8988T (cell line): ENCODE results near the gene SLC25A18.
"Not testable (repeated sequence)": the region's sequence is repeated elsewhere in the genome, so short reads cannot be mapped to it uniquely, and the experiment has no call there.

Experiments
- DNase-seq: peaks from one replicate; pipeline ENCODE4 v3.0.0; 2011

The SLC25A18 gene, protein sequence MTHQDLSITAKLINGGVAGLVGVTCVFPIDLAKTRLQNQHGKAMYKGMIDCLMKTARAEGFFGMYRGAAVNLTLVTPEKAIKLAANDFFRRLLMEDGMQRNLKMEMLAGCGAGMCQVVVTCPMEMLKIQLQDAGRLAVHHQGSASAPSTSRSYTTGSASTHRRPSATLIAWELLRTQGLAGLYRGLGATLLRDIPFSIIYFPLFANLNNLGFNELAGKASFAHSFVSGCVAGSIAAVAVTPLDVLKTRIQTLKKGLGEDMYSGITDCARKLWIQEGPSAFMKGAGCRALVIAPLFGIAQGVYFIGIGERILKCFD

DNA sequence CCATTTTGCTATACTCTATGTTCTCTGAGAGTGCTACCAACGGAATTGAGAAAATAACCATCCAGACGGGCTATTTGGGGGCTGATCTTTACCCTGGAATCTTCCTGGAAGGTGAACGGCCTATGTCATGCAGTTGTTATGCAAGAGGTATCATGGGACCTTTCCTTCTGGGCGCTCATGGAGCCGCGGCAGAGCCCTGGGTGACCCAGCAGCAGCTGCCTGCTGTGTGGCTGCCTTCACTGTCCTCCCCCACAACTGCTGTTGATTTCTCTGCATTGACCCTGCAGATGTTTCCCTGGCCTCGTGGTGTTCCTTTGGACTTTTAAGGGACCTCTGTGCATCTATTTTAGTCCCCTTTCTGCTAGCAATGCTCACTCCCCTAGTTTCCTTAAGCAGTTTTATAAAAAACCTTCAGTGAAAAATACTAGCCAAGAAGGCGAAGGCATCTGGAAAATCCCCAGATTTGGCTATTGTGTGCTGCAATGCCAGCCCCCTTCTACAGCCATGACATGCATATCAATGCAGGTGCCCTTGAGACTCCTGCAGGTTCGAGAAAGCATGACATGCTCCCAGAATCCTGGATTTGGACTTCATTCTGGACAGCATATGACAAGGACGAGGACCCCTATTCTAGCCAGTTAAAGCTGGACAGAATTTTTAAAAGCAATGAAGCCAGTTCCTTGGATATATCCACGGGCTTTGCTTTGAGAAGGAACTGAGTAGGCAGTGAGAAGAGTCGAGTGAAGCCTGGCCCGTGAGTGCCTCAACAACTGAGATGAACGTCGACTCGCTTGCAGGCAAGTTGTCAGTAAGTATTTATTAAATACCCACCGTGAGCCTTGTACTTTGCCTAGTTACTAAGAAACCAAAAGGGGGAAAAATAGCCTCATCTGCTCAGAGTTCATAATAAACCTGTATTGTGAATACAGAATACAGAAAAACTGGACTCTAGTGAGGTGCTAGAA, at the start of gene SLC25A18:
Gene SLC25A18, plus strand, starts transcription at position 593 of the 965 bp plus-strand sequence. CDS start 16,447 bp downstream, outside the sequence.
- DNase-seq: no peak

DNA sequence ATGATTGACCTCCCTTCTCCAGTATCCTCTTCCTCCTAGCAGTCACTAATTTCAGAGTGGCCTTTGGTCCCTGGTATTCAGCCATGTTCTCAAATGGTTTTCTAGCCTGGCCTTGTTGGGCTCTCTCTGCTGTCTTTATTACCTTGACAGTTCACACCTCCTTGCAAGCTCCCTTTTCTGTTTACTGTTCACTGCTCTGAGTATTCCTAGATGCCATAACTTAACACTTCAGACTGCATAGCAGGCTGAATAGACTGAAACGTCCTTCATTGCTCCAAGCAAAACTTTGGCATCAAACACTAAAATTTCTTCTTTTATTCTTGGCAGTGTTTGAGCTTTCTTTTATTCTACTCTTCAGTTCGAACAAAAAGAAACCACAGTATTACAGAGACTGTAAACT, 49.7 kb upstream of the SLC25A18 start:
- no peak for DNase-seq

DNA sequence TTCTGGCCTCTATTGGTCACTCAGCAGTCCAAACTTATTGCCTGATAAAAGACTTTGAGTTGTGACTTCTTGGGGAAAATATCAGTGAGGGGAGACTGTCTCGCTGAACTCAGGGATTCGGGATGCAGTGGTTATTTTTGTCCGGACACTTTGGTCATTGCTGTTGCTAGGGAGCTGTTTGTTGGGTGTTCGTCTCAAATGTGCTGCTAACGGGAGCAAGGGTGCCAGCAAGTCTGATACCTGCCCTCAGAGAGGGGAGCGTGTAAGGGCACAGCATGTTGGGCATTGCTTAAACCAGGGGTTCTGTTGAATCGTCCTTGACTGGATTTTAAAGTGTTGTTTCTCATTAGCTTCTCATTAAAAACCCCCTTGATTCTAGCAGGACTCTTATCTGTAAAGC, 49.2 kb upstream of the SLC25A18 start:
- no peak for DNase-seq

DNA sequence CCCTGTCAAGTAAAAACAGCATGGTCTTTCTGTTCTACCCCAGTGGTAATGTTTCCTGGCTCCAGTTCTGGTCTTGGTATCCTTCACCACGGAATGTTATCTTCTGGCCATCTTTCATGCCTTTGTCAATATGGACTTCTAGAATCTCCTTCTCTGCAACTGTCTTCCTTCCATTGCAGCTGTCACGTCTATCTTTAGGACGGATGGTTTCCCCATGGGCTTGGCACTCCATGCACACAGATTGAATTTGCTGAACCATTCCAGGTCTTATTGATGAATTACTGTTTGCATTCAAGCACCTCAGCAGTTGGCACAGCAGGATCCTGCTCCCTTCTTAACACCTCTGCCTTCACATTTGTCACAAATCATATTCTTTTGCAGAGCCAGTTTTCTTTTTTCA, 44.9 kb upstream of the SLC25A18 start:
- DNase-seq: no peak

DNA sequence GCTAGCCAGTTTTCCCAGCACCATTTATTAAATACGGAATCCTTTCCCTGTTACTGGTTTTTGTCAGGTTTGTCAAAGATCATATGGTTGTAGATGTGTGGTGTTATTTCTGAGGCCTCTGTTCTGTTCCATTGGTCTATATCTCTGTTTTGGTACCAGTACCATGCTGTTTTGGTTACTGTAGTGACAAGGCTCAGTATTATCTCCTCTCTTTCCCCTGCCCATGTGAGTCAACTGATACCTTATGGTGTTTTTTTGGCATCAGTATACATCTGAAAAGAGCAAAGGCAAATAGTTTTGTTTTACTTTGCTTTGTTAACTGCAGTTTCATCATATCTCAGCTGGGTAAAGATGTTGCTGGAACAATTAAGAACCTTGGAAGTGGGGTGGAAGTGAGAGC, 41.3 kb upstream of the SLC25A18 start:
- DNase-seq: not testable (repeated sequence)

DNA sequence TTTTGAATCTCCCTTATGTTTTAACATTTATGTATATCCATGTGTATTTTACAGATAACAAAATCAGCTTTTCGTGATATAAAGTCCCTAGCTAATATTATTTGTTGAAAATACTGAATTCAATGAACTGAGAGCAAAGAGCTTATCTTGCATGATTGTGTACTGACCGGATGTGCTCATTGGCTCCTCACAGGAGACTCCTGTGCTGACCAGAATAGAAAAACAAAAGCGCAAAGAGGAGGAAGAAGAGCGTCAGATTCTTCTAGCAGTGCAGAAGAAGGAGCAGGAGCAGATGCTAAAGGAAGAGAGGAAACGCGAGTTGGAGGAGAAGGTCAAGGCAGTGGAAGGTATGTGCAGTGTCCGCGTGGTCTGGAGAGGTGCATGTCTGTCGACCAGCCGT, 39.4 kb upstream of the SLC25A18 start:
- DNase-seq: no peak

DNA sequence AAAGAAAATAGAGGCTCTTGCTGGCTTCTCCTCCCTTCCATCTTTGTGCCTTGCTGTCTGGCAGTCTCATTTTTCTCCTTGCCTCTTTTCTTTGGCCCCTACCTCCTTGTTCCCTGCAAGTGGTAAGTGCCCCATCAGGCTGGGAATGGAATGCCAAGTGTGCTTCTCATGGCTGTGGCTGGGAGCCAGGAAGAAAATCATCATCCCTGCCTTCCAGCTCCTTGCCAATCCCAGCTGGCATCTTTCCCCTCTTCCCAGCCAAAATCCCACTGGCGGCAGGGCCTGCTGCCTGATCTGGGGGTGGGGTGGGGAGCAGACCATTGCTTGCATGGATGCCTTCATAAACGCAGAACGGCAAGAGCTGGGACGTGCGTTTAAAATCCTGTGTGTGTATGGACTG, 27.0 kb upstream of the SLC25A18 start:
- DNase-seq: no peak

DNA sequence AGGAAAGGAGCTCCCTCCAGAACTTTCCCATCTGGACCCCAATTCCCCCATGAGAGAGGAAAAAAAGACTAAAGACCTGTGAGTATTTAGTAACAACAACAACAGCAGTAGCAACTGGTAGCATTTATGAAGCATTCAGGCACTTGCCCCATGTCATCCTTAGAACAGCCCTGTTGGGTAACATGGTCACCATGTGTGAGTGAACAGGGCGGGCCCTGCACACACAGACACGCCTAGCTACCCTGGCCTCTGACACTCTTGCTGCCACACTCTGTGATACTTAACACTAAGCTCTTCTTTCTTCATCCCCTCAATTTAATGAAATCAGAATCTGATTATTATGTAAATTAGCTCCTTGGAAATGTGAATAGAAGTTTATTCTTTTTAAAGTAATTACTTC, 26.1 kb upstream of the SLC25A18 start:
- no peak for DNase-seq

DNA sequence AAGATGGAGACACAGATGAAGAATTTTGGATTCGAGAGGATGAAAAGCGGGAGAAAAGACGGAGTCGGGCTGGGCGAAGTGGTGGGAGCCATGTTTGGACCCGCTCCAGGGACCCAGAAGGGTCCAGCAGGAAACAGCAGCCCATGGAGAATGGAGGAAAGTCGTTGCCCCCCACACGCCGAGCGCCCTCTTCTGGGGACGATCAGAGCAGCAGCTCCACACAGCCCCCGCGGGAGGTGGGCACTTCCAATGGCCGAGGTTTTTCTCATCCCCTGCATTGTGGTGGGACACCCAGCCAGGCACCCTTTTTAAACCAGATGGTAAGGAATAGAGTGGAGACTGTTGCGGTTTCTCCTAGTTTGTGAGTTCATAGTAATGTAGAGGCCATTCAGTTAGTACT, 22.8 kb upstream of the SLC25A18 start:
- DNase-seq: no peak

DNA sequence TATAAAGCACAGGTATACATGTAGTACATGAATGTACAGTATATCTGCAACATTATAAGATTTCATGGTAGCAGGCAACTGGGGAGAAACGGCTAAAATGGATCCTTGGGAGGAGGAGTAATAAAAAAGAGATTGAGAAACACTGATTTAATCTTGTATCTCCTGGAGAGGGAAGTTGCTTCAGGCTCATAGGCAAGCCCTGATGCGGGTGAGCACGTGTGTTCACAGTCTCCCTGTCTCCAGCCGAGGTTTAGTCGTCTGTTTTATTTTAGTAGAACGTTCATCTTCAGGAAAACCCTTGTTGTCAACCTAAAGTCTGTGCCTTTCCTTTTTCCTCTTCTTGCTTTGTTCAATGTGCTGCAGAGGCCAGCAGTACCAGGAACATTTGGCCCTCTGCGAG, 21.8 kb upstream of the SLC25A18 start:
- DNase-seq: no peak

DNA sequence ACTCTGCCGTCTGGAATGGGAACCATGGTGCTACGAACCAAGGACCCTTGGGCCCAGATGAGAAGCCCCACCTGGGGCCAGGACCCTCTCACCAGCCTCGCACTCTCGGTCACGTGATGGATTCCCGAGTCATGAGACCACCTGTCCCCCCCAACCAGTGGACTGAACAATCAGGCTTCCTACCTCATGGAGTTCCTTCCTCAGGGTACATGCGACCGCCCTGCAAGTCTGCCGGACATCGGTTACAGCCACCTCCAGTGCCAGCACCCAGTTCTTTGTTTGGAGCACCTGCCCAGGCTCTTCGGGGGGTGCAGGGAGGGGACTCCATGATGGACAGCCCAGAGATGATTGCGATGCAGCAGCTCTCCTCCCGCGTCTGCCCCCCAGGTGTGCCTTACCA, 20.8 kb upstream of the SLC25A18 start:
- DNase-seq: no peak

DNA sequence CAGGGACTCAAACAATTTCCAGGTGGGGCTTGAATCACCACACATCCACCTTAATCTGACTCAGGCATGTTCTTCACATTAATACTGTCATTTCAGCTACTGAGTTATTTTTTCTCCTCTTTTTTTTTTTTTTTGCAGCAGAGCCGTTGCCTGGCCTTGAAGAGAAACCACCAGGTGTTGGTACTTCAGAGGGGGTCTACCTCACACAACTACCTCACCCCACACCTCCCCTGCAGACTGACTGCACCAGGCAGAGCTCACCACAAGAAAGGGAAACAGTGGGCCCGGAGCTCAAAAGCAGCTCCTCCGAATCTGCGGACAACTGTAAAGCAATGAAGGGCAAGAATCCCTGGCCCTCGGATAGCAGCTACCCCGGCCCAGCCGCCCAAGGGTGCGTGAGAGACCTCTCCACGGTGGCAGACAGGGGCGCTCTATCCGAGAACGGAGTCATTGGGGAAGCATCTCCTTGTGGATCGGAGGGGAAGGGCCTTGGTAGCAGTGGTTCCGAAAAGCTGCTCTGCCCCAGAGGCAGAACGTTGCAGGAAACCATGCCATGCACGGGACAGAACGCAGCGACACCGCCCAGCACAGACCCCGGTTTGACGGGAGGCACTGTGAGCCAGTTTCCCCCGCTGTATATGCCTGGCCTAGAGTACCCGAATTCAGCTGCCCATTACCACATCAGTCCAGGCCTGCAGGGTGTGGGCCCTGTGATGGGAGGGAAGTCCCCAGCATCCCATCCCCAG, 15.1 kb upstream of the SLC25A18 start:
- DNase-seq: no peak

DNA sequence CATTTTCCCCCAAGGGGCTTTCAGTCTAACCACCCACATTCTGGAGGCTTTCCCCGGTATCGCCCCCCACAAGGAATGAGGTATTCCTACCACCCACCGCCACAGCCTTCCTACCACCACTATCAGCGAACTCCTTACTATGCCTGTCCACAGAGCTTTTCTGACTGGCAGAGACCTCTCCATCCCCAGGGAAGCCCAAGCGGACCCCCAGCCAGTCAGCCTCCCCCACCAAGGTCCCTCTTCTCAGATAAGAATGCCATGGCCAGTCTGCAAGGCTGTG, 14.6 kb upstream of the SLC25A18 start:
- DNase-seq: no peak

DNA sequence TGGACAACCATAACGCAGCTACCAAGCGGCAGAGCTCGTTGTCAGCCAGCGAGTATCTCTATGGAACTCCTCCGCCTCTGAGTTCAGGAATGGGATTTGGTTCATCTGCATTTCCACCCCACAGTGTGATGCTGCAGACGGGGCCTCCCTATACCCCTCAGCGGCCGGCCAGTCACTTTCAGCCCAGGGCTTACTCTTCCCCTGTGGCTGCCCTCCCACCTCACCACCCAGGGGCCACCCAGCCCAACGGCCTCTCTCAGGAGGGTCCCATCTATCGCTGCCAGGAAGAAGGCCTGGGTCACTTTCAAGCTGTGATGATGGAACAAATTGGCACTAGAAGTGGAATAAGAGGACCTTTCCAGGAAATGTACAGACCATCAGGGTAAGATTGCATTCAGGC, 14.1 kb upstream of the SLC25A18 start:
- DNase-seq: no peak

DNA sequence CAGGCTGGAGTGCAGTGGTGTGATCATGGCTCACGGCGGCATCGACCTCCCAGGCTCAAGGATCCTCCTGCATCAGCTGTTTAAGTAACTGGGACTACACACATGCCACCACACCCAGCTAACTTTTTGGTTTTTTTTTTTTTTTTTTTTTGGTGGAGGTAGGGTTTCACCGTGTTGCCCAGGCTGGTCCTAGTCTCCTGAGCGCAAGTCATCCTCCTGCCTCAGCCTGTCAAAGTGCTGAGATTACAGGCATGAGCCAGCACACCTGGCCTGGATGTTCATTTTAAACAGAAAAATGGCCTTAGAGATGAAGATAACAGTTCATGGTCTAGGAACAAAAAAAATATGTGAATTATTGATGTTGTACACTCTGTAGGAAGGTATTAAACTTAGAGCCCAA, 13.6 kb upstream of the SLC25A18 start:
- no peak for DNase-seq

DNA sequence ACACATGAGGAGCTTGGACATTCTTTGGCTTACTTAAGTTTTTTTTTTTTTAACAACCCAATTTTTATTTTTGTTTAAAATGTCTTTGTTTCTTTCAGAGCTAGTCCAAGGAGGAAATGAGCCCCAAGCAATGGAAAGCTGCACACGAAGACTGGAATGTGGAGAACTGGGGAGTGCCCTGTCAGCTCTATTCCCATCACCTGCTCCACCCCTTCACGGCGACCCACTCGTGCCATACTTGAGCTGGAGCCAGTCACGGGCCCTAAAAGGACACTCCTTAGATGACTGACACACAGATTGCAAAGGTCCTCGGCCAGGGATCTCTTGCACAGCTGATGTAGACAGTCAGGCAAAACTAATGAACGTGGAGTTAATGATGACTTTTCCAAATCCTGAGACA, 10.6 kb upstream of the SLC25A18 start:
- DNase-seq: no peak

DNA sequence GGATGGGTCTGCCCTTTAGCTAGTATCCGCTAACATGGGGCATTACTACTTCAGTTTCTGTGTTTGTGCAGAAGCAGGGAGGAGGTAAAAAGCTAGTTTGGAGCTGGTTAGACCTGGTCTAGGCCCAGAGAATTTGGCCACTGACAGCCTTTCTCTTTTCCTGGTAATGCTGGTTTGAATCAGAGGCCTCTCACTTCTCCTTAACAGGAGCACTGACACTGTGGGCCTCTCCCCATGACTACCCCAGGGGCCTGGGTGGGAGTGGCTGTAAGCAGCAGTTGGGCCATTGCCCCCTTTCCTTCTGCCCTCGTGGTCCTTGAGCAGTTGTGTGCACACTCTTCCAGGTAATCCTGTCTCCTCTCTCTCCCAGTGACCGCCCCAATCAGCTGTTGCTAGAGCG, 8.5 kb upstream of the SLC25A18 start:
- DNase-seq: no peak

DNA sequence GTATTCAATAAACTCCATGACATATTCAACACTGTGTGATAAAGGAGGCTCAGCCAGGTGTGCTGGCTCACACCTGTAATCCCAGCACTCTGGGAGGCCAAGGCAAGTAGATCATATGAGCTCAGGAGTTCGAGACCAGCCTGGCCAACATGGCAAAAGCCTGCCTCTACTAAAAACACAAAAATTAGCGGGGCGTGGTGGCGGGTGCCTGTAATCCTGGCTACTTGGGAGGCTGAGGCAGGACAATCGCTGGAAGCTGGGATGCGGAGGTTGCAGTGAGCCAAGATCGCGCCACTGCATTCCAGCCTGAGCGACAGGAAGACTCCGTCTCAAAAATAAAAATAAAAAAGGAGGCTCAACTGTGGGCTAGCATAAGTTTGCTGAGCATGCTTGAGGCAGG, 4.1 kb upstream of the SLC25A18 start:
- no peak for DNase-seq

DNA sequence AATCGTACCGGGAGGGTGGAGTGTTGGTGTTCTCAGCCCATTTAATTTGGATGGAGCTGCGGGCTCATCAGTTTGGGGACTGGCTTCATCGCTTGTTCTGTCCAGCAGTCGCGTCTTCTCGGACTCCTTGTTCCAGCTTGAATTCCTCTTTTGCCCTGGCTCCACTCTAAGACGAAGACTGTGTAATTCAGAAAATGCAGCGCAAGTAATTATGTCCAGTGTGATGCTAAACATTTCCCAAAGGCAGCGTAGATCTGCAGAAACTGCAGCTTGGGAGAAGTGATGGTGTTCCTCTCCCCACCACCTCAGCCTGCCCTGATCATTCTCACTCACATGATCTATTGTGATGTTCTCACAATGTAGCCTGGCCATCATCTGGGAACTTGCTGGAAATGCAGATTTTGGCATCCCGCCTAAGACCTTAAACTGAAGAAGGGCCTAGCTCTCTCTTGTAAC, 666 bp downstream of the SLC25A18 start:
- DNase-seq: no peak

DNA sequence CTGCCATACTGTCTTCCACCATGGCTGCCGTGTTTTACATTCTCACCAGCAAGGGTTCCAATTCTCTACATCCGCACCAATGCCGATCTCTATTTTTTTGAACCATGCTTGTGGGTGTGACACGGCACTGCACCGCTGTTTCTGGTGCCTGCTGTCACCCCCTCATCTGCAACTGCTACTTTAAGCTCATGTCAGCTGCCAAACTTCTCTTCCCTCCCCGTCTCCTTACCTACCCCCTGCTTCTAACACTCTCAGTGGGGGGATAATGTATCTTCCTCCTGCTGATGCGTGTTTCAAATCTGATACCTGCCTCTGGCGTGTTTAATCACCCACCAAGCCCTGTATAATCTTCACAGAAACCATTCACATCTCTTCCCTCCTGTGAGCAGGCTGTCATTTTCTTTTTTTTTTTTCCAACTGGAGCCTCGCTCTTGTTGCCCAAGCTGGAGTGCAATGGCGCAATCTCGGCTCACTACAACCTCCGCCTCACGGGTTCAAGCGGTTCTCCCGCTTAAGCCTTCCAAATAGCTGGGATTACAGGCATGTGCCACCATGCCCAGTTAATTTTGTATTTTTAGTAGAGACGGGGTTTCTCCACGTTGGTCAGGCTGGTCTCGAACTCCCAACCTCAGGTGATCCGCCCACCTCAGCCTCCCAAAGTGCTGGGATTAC, 2.9 kb downstream of the SLC25A18 start:
- DNase-seq: not testable (repeated sequence)

DNA sequence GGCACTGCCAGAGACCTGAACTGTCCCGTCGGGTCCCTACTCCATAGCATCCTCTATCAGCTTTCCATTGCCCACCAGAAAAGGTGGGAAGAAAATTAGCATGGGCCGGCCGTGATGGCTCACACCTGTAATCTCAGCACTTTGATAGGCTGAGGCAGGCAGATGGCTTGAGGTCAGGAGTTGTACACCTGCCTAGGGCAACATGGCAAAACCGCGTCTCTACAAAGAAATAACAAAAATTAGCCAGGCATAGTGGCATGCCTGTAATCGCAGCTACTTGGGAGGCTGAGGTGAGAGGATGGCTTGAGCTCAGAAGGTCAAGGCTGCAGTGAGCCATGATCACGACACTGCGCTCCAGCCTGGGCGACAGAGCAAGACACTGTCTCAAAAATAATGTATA, 3.5 kb downstream of the SLC25A18 start:
- DNase-seq: no peak

DNA sequence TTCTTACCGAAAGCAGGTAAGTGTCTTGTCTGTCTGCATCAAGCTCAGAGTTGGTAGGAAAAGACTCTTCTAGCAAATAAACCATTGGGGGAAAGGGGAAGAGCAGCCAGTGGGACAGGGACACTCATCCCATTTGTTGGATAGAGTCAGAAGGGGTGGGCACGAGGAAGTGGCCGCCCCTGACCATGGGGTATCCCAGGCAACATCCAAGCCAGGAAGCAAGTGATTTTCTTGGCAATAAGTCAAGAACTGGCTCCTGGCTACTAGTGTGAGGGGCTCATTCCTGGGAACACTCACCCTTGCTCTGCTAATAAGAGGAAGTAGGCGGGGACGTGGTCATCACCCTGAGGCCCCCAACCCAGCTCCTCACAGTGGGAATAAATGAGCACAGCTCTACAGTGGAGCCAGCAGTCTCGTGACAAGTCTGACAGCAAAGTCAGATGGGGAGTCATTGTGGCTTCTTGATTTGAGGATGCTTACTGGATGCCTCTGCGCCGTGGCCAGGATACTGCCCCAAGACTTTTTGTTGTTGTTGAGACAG, 6.7 kb downstream of the SLC25A18 start:
- DNase-seq: no peak
